ENCODE measurements around the gene BRIP1. TPM values are rescaled to one million over a fixed set of nuclear protein-coding genes. Genes with fewer than 3 reads are reported as not detected.

BRIP1 gene
- polyA plus RNA-seq, 2 of the 4 experiments (the other 2 are of a cell fraction): 8.0 to 11.5 TPM

DNA sequence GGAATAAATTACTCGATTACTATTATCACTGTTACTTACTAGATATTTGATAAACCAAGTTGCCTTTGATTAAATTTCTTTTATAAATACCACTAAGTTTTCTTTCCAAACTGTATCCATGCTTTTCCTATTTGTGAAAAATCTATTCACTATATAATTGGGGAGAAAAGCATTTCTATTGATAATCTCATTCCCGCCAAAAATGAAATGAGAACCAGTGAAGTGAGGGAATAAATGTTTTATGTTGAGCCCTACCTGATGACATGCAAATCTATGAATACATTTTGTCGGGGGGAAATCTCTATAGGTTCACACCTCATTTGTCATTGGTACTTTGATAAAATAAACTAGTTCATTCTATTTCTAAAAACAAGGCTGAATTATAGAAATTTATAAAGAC, 15.7 kb downstream of the BRIP1 start:
- WGBS (ENCODE audit: missing lambda C conversion rate): 91% methylated on average over 3 of the region's 3 CpGs
- no peak overlapping the region for H3K4me2 ChIP-seq
- POLR2A ChIA-PET: no interaction called here
- TF ChIP-seq BHLHE40 (IDR thresholded peaks at IDR 0.05; ENCODE audit: low read depth, low read length) (no peak), HOXA7 (CRISPR knock-in tag; IDR thresholded peaks at IDR 0.05) (no peak)
- DNase-seq (ENCODE audit: low read depth in 1 of 2, low spot score in 1 of 2): no peak
- no peaks in the 10 kb centered on the region for H3K9me3 ChIP-seq
- no peak for FAIRE-seq
- CTCF ChIA-PET: interaction anchor here (0.6 kb wide), 1 partner anchor 54 kb away, joined by 3 read pairs; no protein-coding TSS in a partner anchor
- H3K27ac ChIP-seq: no peak overlapping the region
- no peaks in the 10 kb centered on the region for H3K4me1 ChIP-seq
- no peak for ATAC-seq
- no peak overlapping the region for H3K4me3 ChIP-seq

DNA sequence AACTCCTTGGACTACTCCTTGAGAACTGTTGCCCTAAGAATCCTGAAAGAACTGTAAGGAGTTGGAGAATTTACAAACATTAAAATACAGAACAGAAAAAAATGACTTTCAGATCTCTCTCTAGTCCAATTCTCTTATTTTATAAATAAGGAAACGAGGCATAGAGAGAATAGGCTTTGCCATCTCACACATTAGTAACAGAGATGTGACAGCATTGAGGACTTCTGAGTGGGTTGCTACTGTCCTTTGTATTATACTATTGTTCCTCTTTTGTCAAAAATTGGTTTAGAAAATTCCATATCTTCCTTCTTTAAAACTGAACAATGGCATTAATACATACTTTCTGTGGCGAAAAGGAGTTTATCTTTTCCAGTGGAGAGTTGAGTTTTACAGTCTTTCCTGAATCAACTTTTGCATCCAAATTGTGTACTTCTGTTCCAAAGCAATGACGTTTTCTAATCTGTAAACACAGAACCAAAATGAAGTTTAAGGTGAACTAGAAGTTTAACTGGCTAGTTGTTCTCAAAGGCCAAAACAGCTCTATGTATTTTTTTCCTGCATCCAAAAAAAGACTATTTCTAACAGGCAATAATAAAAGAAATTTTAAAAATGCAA, 16.5 kb downstream of the BRIP1 start:
- ATAC-seq (no peak), DNase-seq (ENCODE audit: low read depth in 1 of 2, low spot score in 1 of 2) (no peak), FAIRE-seq (no peak)
- no peaks in the 10 kb centered on the region for H3K9me3 ChIP-seq
- no peak overlapping the region for H3K27ac ChIP-seq
- H3K4me3 ChIP-seq: no peak overlapping the region
- ChIA-PET CTCF (no interaction called here), POLR2A (no interaction called here)
- TF ChIP-seq, protein P1, sequence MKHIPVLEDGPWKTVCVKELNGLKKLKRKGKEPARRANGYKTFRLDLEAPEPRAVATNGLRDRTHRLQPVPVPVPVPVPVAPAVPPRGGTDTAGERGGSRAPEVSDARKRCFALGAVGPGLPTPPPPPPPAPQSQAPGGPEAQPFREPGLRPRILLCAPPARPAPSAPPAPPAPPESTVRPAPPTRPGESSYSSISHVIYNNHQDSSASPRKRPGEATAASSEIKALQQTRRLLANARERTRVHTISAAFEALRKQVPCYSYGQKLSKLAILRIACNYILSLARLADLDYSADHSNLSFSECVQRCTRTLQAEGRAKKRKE (CRISPR knock-in tag; IDR thresholded peaks at IDR 0.05; ENCODE audit: low read depth): no peak
- TF ChIP-seq EP300 (IDR thresholded peaks at IDR 0.05): no peak
- no peak for TF ChIP-seq ZSCAN20 (CRISPR knock-in tag; IDR thresholded peaks at IDR 0.05)
- TF ChIP-seq HDAC2 (IDR thresholded peaks at IDR 0.05): no peak
- TF ChIP-seq CBX2 (IDR thresholded peaks at IDR 0.05; ENCODE audit: borderline replicate concordance, low read depth): no peak
- TF ChIP-seq JUN (IDR thresholded peaks at IDR 0.05): no peak
- TF ChIP-seq, protein P2, sequence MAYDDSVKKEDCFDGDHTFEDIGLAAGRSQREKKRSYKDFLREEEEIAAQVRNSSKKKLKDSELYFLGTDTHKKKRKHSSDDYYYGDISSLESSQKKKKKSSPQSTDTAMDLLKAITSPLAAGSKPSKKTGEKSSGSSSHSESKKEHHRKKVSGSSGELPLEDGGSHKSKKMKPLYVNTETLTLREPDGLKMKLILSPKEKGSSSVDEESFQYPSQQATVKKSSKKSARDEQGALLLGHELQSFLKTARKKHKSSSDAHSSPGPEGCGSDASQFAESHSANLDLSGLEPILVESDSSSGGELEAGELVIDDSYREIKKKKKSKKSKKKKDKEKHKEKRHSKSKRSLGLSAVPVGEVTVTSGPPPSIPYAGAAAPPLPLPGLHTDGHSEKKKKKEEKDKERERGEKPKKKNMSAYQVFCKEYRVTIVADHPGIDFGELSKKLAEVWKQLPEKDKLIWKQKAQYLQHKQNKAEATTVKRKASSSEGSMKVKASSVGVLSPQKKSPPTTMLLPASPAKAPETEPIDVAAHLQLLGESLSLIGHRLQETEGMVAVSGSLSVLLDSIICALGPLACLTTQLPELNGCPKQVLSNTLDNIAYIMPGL (CRISPR knock-in tag; IDR thresholded peaks at IDR 0.05; ENCODE audit: borderline replicate concordance): no peak
- TF ChIP-seq, protein P3, sequence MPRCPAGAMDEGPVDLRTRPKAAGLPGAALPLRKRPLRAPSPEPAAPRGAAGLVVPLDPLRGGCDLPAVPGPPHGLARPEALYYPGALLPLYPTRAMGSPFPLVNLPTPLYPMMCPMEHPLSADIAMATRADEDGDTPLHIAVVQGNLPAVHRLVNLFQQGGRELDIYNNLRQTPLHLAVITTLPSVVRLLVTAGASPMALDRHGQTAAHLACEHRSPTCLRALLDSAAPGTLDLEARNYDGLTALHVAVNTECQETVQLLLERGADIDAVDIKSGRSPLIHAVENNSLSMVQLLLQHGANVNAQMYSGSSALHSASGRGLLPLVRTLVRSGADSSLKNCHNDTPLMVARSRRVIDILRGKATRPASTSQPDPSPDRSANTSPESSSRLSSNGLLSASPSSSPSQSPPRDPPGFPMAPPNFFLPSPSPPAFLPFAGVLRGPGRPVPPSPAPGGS (IDR thresholded peaks at IDR 0.05): no peak
- TF ChIP-seq NR3C1 (IDR thresholded peaks at IDR 0.05): no peak
- no peak for TF ChIP-seq RAD21 (conservative IDR thresholded peaks at IDR 0.05 in 1 of 2, IDR thresholded peaks at IDR 0.05 in 1 of 2)
- TF ChIP-seq CBX8 (IDR thresholded peaks at IDR 0.05): no peak
- no peak for TF ChIP-seq KDM5A (IDR thresholded peaks at IDR 0.05)
- no peak for TF ChIP-seq ZNF302 (CRISPR knock-in tag; IDR thresholded peaks at IDR 0.05)
- H3K4me1 ChIP-seq: no peaks in the 10 kb centered on the region
- WGBS (ENCODE audit: missing lambda C conversion rate): 90% methylated on average over 3 of the region's 3 CpGs
- H3K4me2 ChIP-seq: no peak overlapping the region

DNA sequence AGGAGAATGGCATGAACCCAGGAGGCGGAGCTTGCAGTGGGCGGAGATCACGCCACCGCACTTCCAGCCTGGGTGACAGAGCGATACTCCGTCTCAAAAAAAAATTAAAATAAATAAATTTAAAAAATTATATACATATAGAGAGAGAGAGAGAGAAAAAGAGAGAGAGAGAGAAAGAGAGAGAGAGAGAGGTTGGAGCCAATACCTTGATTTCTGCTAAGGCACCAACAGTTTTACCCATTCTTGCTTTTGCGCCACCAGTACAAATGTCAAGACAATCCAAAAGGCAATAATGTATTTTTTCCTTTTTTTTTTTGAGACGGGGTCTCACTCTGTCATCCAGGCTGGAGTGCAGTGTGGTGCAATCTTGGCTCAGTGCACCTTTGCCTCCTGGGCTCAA, 17.2 kb downstream of the BRIP1 start:
- Histone ChIP-seq H3K9me3 (no peaks in the 10 kb centered on the region), H3K4me1 (no peaks in the 10 kb centered on the region), H3K4me3 (no peak overlapping the region), H3K4me2 (no peak overlapping the region), H3K27ac (no peak overlapping the region)
- TF ChIP-seq ESRRA (IDR thresholded peaks at IDR 0.05; ENCODE audit: borderline replicate concordance, low read length): no peak
- no peak for TF ChIP-seq KDM5A (IDR thresholded peaks at IDR 0.05)
- TF ChIP-seq, protein P4, sequence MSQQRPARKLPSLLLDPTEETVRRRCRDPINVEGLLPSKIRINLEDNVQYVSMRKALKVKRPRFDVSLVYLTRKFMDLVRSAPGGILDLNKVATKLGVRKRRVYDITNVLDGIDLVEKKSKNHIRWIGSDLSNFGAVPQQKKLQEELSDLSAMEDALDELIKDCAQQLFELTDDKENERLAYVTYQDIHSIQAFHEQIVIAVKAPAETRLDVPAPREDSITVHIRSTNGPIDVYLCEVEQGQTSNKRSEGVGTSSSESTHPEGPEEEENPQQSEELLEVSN (IDR thresholded peaks at IDR 0.05; ENCODE audit: borderline replicate concordance, low read depth): no peak
- TF ChIP-seq KDM1A (IDR thresholded peaks at IDR 0.05; ENCODE audit: low read depth): no peak
- TF ChIP-seq HDAC2 (IDR thresholded peaks at IDR 0.05): no peak
- TF ChIP-seq HOXB13 (CRISPR knock-in tag; IDR thresholded peaks at IDR 0.05; ENCODE audit: low read depth): no peak
- no peak for TF ChIP-seq POLR2AphosphoS2 (conservative IDR thresholded peaks at IDR 0.05; ENCODE audit: low read length)
- TF ChIP-seq HOXA7 (CRISPR knock-in tag; IDR thresholded peaks at IDR 0.05): no peak
- no peak for TF ChIP-seq CHD4 (IDR thresholded peaks at IDR 0.05; ENCODE audit: borderline replicate concordance)
- no peak for TF ChIP-seq CBX8 (IDR thresholded peaks at IDR 0.05)
- TF ChIP-seq PHF8 (IDR thresholded peaks at IDR 0.05; ENCODE audit: borderline replicate concordance, low read depth): no peak
- TF ChIP-seq FOSL2 (IDR thresholded peaks at IDR 0.05): no peak
- no peak for TF ChIP-seq FOSL2 (CRISPR knock-in tag; IDR thresholded peaks at IDR 0.05)
- no peak for TF ChIP-seq FOSB (CRISPR knock-in tag; IDR thresholded peaks at IDR 0.05)
- TF ChIP-seq, protein P5, sequence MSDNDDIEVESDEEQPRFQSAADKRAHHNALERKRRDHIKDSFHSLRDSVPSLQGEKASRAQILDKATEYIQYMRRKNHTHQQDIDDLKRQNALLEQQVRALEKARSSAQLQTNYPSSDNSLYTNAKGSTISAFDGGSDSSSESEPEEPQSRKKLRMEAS (IDR thresholded peaks at IDR 0.05): no peak
- CTCF ChIA-PET: interaction anchor here (1.3 to 7.7 kb wide), 3 partner anchors 9 to 433 kb away, joined by 3 to 71 read pairs (median 8); no protein-coding TSS in a partner anchor
- 95% methylated on average over 8 of the region's 8 CpGs for WGBS (ENCODE audit: missing lambda C conversion rate)
- FAIRE-seq (no peak), ATAC-seq (no peak), DNase-seq (ENCODE audit: low read depth in 1 of 2, low spot score in 1 of 2) (no peak)
- POLR2A ChIA-PET: no interaction called here
